H1 (cell line): ENCODE data around the gene CDKL5. TPM values are rescaled to one million over a fixed set of nuclear protein-coding genes. Genes with fewer than 3 reads are reported as not detected.

Experiments used
- CTCF ChIA-PET: fragments of 300-600 bp; sonication (Branson Sonifier 250); formaldehyde crosslinking; loops from one replicate; lab custom pipeline; 2021; ENCODE audit not compliant: partially characterized antibody; lab: Charles Lee
- POLR2A ChIA-PET: fragments of 300-600 bp; sonication (Branson Sonifier 250); formaldehyde crosslinking; loops from one replicate; lab custom pipeline; 2021; ENCODE audit warnings: inconsistent platforms; ENCODE audit not compliant: partially characterized antibody; lab: Charles Lee
- DNase-seq, 2 experiments: peaks; one replicate each; pipeline versions ENCODE4 v3.0.0 to v3.0.0-alpha.2; 2010 to 2022; ENCODE audit warnings: low spot score in 2 of 2, low read depth in 1 of 2, mixed read lengths in 1 of 2
- FAIRE-seq: peaks from 2 replicates; lab custom pipeline; 2011; peaks lifted over from hg19 to GRCh38; lab: Jason Lieb, UNC
- H2AFZ ChIP-seq: 2 replicates; pipeline ENCODE4 v1.8.1; 2012; ENCODE audit warnings: low read length, inconsistent platforms
- H2AK5ac ChIP-seq: 2 replicates; pipeline ENCODE4 v1.6.1; 2013; ENCODE audit warnings: low read depth, low read length
- H2BK120ac ChIP-seq: replicated peaks from 2 replicates; pipeline ENCODE3; 2013; ENCODE audit warnings: low read depth, low read length, inconsistent platforms
- H2BK12ac ChIP-seq: 2 replicates; pipeline ENCODE4 v1.6.1; 2013; ENCODE audit warnings: low read depth, low read length
- H2BK15ac ChIP-seq: 2 replicates; pipeline ENCODE4 v1.6.1; 2013; ENCODE audit warnings: low read length
- H2BK20ac ChIP-seq: 2 replicates; pipeline ENCODE4 v1.6.1; 2013; ENCODE audit warnings: low read length
- H2BK5ac ChIP-seq: 2 replicates; pipeline ENCODE4 v1.6.1; 2013; ENCODE audit warnings: low read depth, low read length
- H3K14ac ChIP-seq: 2 replicates; pipeline ENCODE4 v1.6.1; 2013; ENCODE audit warnings: inconsistent platforms; ENCODE audit not compliant: insufficient read length
- H3K18ac ChIP-seq: 2 replicates; pipeline ENCODE4 v1.6.1; 2013; ENCODE audit warnings: low read length; ENCODE audit errors: extremely low read depth
- H3K23ac ChIP-seq: 2 replicates; pipeline ENCODE4 v1.6.1; 2013; ENCODE audit warnings: inconsistent platforms; ENCODE audit not compliant: insufficient read length
- H3K23me2 ChIP-seq: 2 replicates; pipeline ENCODE4 v1.6.1; 2013; ENCODE audit warnings: low read depth, low read length
- H3K27ac ChIP-seq: 2 replicates; pipeline ENCODE4 v1.6.1; 2011; ENCODE audit warnings: low read depth, low read length, inconsistent platforms
- H3K27me3 ChIP-seq, 4 experiments: replicated peaks in 1 of 4; 1 replicate in 1 of 4; 2 replicates in 3 of 4; pipeline versions ENCODE4 v1.6.1 to v1.8.1; 2011 to 2013; ENCODE audit warnings: low read length in 3 of 4, mild to moderate bottlenecking in 3 of 4, inconsistent platforms in 2 of 4, mixed read lengths in 2 of 4, moderate library complexity in 1 of 4; ENCODE audit not compliant: control insufficient read depth in 3 of 4, insufficient read depth in 3 of 4; ENCODE audit errors: extremely low read depth in 1 of 4
- H3K36me3 ChIP-seq, 4 experiments: 2 replicates each; pipeline versions ENCODE4 v1.6.1 to v1.8.1; 2011 to 2013; ENCODE audit warnings: mild to moderate bottlenecking in 4 of 4, low read length in 3 of 4, moderate library complexity in 2 of 4, control low read depth in 1 of 4, inconsistent platforms in 1 of 4; ENCODE audit not compliant: insufficient read depth in 4 of 4, control insufficient read depth in 2 of 4
- H3K4ac ChIP-seq: replicated peaks from 2 replicates; pipeline ENCODE3; 2013; ENCODE audit warnings: low read length, low read depth, mixed read lengths, inconsistent platforms; ENCODE audit not compliant: insufficient read length
- H3K4me1 ChIP-seq, 4 experiments: replicated peaks in 1 of 4; 1 replicate in 1 of 4; 2 replicates in 3 of 4; pipeline versions ENCODE4 v1.6.1 to v1.8.1; 2011 to 2013; ENCODE audit warnings: low read length in 3 of 4, inconsistent platforms in 2 of 4, mixed read lengths in 1 of 4; ENCODE audit not compliant: insufficient read depth in 4 of 4, control insufficient read depth in 3 of 4
- H3K4me2 ChIP-seq, 2 experiments: 2 replicates each; pipeline versions ENCODE4 v1.6.1 to v1.8.1; 2011 to 2013; ENCODE audit warnings: low read depth in 2 of 2, low read length in 2 of 2, control low read depth in 1 of 2, inconsistent platforms in 1 of 2, mild to moderate bottlenecking in 1 of 2; ENCODE audit not compliant: insufficient read depth in 1 of 2
- H3K4me3 ChIP-seq, 4 experiments: fragments of 200-600, 300-600 bp in 1 of 4; sonication (generic), shearing (Covaris generic), sonication (Bioruptor Twin) in 1 of 4; 2 replicates each; pipeline versions ENCODE4 v1.5.1 to v1.8.1; 2011 to 2016; ENCODE audit warnings: low read length in 4 of 4, low read depth in 3 of 4, control low read depth in 2 of 4, inconsistent platforms in 2 of 4, mild to moderate bottlenecking in 2 of 4, mixed read lengths in 1 of 4, moderate library complexity in 1 of 4; ENCODE audit not compliant: insufficient read depth in 2 of 4; ENCODE audit errors: extremely low read depth in 1 of 4
- H3K56ac ChIP-seq: replicated peaks from 2 replicates; pipeline ENCODE3; 2013; ENCODE audit warnings: low read depth, mild to moderate bottlenecking, mixed read lengths, low read length, inconsistent platforms; ENCODE audit not compliant: insufficient read length
- H3K79me1 ChIP-seq: 2 replicates; pipeline ENCODE4 v1.6.1; 2013; ENCODE audit warnings: low read depth, low read length, control low read depth
- H3K79me2 ChIP-seq, 2 experiments: 2 replicates each; pipeline versions ENCODE4 v1.6.1 to v1.8.1; 2012 to 2013; ENCODE audit warnings: low read length in 2 of 2, mild to moderate bottlenecking in 2 of 2, inconsistent platforms in 1 of 2; ENCODE audit not compliant: insufficient read depth in 2 of 2, control insufficient read depth in 1 of 2
- H3K9ac ChIP-seq, 4 experiments: replicated peaks in 1 of 4; 1 replicate in 1 of 4; 2 replicates in 3 of 4; pipeline versions ENCODE4 v1.6.1 to v1.8.1; 2011 to 2013; ENCODE audit warnings: low read depth in 3 of 4, low read length in 3 of 4, control low read depth in 2 of 4, mild to moderate bottlenecking in 2 of 4, moderate library complexity in 2 of 4, inconsistent platforms in 1 of 4; ENCODE audit errors: extremely low read depth in 1 of 4
- H3K9me3 ChIP-seq, 2 experiments: 2 replicates each; pipeline versions ENCODE4 v1.6.1 to v1.8.1; 2012 to 2013; ENCODE audit warnings: mild to moderate bottlenecking in 2 of 2, moderate library complexity in 2 of 2, control low read depth in 1 of 2, inconsistent platforms in 1 of 2, low read depth in 1 of 2, low read length in 1 of 2, mixed read lengths in 1 of 2; ENCODE audit not compliant: insufficient read depth in 2 of 2
- H4K20me1 ChIP-seq, 2 experiments: replicated peaks in 1 of 2; 2 replicates each; pipeline versions ENCODE3 to v1.8.1; 2011 to 2013; ENCODE audit warnings: inconsistent platforms in 2 of 2, low read length in 2 of 2, mild to moderate bottlenecking in 1 of 2; ENCODE audit not compliant: insufficient read depth in 2 of 2, control insufficient read depth in 1 of 2
- H4K5ac ChIP-seq: 2 replicates; pipeline ENCODE4 v1.6.1; 2013; ENCODE audit warnings: low read length, low read depth, mixed read lengths, inconsistent platforms; ENCODE audit not compliant: insufficient read length
- H4K8ac ChIP-seq: 2 replicates; pipeline ENCODE4 v1.8.0; 2013; ENCODE audit warnings: mild to moderate bottlenecking, moderate library complexity, low read length, inconsistent platforms; ENCODE audit not compliant: insufficient read depth; ENCODE audit errors: extremely low read depth
- H4K91ac ChIP-seq: replicated peaks from 2 replicates; pipeline ENCODE3; 2013; ENCODE audit warnings: low read length, mixed read lengths, inconsistent platforms; ENCODE audit not compliant: insufficient read length
- HDAC2 ChIP-seq, 2 experiments: fragments of 300-600 bp in 1 of 2; sonication (generic) in 1 of 2; IDR thresholded peaks; 2 replicates each; pipeline ENCODE4 v1.6.1; 2011 to 2012; ENCODE audit warnings: low read depth in 2 of 2, low read length in 2 of 2, mild to moderate bottlenecking in 2 of 2, moderate library complexity in 2 of 2, borderline replicate concordance in 1 of 2, inconsistent platforms in 1 of 2
- KDM5A ChIP-seq: fragments of 200-600 bp; IDR thresholded peaks from 2 replicates; pipeline ENCODE4 v1.7.1; 2012; ENCODE audit warnings: mild to moderate bottlenecking, low read length, inconsistent platforms, mixed read lengths
- WGBS, 2 experiments: shearing (Covaris generic) in 1 of 2; methylation state at CpG; one replicate each; pipeline versions ENCODE4 v1.1.6 to v1.1.7; 2013 to 2015; ENCODE audit warnings: low lambda C conversion rate in 2 of 2, mixed read lengths in 2 of 2, inconsistent platforms in 1 of 2, low coverage in 1 of 2, missing lambda C conversion rate in 1 of 2; ENCODE audit not compliant: insufficient replicate concordance in 2 of 2, insufficient coverage in 1 of 2, insufficient read length in 1 of 2; ENCODE audit errors: extremely low coverage in 1 of 2, missing lambda C conversion rate in 1 of 2; 5-methylcytosine and 5-hydroxymethylcytosine counted together
- polyA plus RNA-seq, 7 experiments: library from polyadenylated mRNA; depleted of rRNA in 3 of 7; stranded (reverse) in 5 of 7; unstranded in 2 of 7; fragments of >200 nt in 5 of 7; fragments of 200-250 nt in 2 of 7; gene quantifications; 1 replicate in 5 of 7; 2 replicates in 1 of 7; 4 replicates in 1 of 7; pipeline versions ENCODE4 v1.2.1 to v1.2.3, GENCODE V29; 2011 to 2013; ENCODE audit warnings: missing spikeins in 2 of 7, mixed read lengths in 2 of 7
- total RNA-seq: library from RNA; stranded (reverse); fragmentation: NEBNext Ultra II Directional; extraction: Animal tissue kit (Norgen Biotek cat#: 25700); gene quantifications from 2 replicates; pipeline ENCODE4 v1.2.1, GENCODE V29; 2021
- TF ChIP-seq, protein P1 (sequence below): IDR thresholded peaks from 2 replicates; pipeline ENCODE4 v1.6.1; 2012; ENCODE audit warnings: inconsistent platforms
- TF ChIP-seq, protein P2 (sequence below): IDR thresholded peaks from 2 replicates; pipeline ENCODE4 v1.6.1; 2012; ENCODE audit warnings: low read length, inconsistent platforms

The CDKL5 gene
- total and polyA plus RNA-seq, 2 of the 8 experiments (the other 6 are each of a cell fraction or from before 2014, with no cell fraction given), result 5.5 to 15.6 TPM

DNA sequence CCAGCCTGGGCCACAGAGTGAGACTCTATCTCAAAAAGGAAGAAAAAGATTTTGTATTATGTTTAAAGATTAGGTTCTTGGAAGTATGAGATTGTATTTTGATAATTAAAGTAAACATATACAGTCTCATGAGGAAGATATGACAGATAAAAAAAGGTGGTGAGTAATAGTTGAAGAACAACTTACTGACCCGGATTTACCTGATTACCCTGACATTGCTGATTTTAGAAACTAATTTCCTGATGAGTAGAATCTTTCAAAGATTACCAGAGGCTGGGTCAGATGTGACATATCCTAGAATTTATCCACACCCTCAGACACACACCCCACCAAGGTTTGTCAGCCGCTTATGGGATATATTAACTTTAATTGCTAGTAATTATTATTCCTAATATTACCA is 9.5 kb downstream of the CDKL5 start:
- Histone ChIP-seq H3K23ac (no peak overlapping the region), H3K27me3 (no peaks in the 10 kb centered on the region), H3K4me3 (no peak overlapping the region), H3K4me1 (no peaks in the 10 kb centered on the region), H2BK15ac (no peak overlapping the region), H2BK12ac (no peak overlapping the region), H3K36me3 (no peaks in the 10 kb centered on the region), H3K14ac (no peak overlapping the region), H3K9me3 (no peaks in the 10 kb centered on the region), H2AFZ (no peak overlapping the region), H4K20me1 (peaks cover 0 to 2% of the 10 kb centered on the region in 2 experiments), H4K5ac (no peak overlapping the region), H3K9ac (no peak overlapping the region), H2BK5ac (no peak overlapping the region), H3K79me2 (peaks cover 0 to 65% of the 10 kb centered on the region in 2 experiments; a peak in 2 of 4 replicates), H4K91ac (no peak overlapping the region), H2BK120ac (no peak overlapping the region), H4K8ac (no peak overlapping the region), H3K56ac (no peak overlapping the region), H3K4ac (no peak overlapping the region), H2AK5ac (no peak overlapping the region), H2BK20ac (no peak overlapping the region), H3K4me2 (no peak overlapping the region), H3K18ac (no peak overlapping the region), H3K23me2 (no peaks in the 10 kb centered on the region), H3K27ac (no peak overlapping the region), H3K79me1 (no peaks in the 10 kb centered on the region)
- ChIA-PET POLR2A (interaction anchor here (0.5 kb wide), 1 partner anchor 15 kb away, joined by 3 read pairs; no protein-coding TSS in a partner anchor), CTCF (no interaction called here)
- DNase-seq (no peak), FAIRE-seq (no peak)
- WGBS, 2 experiments, result 100% methylated on average over 2 of the region's 2 CpGs; no CpG with 5 or more reads in 1 of the 2 experiments
- TF ChIP-seq KDM5A, result no peak
- no peak for TF ChIP-seq HDAC2 (IDR thresholded peaks at IDR 0.05; ENCODE audit: borderline replicate concordance in 1 of 2, low read depth in 2 of 2, low read length in 2 of 2)
- TF ChIP-seq, protein P1, sequence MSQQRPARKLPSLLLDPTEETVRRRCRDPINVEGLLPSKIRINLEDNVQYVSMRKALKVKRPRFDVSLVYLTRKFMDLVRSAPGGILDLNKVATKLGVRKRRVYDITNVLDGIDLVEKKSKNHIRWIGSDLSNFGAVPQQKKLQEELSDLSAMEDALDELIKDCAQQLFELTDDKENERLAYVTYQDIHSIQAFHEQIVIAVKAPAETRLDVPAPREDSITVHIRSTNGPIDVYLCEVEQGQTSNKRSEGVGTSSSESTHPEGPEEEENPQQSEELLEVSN, result no peak
- TF ChIP-seq, protein P2, sequence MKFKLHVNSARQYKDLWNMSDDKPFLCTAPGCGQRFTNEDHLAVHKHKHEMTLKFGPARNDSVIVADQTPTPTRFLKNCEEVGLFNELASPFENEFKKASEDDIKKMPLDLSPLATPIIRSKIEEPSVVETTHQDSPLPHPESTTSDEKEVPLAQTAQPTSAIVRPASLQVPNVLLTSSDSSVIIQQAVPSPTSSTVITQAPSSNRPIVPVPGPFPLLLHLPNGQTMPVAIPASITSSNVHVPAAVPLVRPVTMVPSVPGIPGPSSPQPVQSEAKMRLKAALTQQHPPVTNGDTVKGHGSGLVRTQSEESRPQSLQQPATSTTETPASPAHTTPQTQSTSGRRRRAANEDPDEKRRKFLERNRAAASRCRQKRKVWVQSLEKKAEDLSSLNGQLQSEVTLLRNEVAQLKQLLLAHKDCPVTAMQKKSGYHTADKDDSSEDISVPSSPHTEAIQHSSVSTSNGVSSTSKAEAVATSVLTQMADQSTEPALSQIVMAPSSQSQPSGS, result no peak
